ENCODE measurements around the gene PDE8A. TPM values are rescaled to one million over a fixed set of nuclear protein-coding genes. Genes with fewer than 3 reads are reported as not detected.
"Not testable (repeated sequence)": the region's sequence is repeated elsewhere in the genome, so short reads cannot be mapped to it uniquely, and the experiment has no call there.

The PDE8A gene
- total RNA-seq, 4 donors from 2014 or later, result 14.0 to 28.6 (median 22.2) TPM

DNA sequence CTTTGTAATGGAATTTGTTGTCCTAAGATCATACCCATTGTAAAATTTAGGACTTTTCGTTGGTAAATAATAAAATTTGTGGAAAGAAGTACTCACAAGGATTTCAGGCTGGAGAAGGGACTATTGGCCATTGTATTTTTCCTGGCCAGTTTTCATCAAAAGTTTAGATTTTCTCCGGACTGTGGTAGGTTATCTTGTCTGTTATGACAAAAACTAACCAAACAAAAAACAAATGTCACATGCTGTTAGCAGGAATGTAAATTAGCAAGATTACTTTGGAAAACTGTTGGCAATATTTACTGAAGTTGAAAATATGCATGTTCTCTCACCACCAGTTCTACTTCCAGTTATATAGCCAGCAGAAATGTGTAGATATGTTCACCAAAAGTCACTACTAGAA lies 27.8 kb downstream of the PDE8A start:
- Histone ChIP-seq H3K4me3 (no peak overlapping the region), H3K27me3 (no peaks in the 10 kb centered on the region), H3K9me3 (no peaks in the 10 kb centered on the region), H3K4me1 (peaks cover 0 to 46% (median 25%) of the 10 kb centered on the region in 3 donors), H3K27ac (no peak overlapping the region), H3K36me3 (no peaks in the 10 kb centered on the region)
- intact Hi-C loops (cut with DNase I), result no loop called here
- TF ChIP-seq POLR2A (IDR thresholded peaks at IDR 0.05), result no peak
- TF ChIP-seq, protein P1, sequence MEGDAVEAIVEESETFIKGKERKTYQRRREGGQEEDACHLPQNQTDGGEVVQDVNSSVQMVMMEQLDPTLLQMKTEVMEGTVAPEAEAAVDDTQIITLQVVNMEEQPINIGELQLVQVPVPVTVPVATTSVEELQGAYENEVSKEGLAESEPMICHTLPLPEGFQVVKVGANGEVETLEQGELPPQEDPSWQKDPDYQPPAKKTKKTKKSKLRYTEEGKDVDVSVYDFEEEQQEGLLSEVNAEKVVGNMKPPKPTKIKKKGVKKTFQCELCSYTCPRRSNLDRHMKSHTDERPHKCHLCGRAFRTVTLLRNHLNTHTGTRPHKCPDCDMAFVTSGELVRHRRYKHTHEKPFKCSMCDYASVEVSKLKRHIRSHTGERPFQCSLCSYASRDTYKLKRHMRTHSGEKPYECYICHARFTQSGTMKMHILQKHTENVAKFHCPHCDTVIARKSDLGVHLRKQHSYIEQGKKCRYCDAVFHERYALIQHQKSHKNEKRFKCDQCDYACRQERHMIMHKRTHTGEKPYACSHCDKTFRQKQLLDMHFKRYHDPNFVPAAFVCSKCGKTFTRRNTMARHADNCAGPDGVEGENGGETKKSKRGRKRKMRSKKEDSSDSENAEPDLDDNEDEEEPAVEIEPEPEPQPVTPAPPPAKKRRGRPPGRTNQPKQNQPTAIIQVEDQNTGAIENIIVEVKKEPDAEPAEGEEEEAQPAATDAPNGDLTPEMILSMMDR (IDR thresholded peaks at IDR 0.05), result no peak
- DNase-seq, result no peak
- WGBS, 2 donors, result 69 to 74% methylated on average over 2 of the region's 2 CpGs

DNA sequence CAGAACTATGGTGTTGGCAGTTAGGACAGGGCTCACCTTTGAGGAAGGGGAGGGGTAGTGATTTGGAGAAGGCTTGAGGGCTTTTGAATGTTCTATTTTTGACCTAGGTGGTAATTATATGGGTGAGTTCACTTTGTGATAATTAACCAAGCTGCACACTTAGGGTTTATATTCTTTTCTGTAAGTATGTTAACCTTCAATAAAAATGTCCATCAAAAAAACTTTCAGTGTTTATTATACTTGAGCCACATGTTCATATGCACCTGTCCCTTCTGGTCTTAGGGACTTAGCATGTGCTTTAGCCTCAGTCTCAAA lies 28.4 kb downstream of the PDE8A start:
- Histone ChIP-seq H3K4me3 (no peak overlapping the region), H3K27me3 (no peaks in the 10 kb centered on the region), H3K4me1 (peaks cover 0 to 46% (median 25%) of the 10 kb centered on the region in 3 donors), H3K36me3 (no peaks in the 10 kb centered on the region), H3K27ac (peak overlapping the region in 3 of 4 donors; percentile 11 to 67 (median 26)), H3K9me3 (no peaks in the 10 kb centered on the region)
- no peak for TF ChIP-seq POLR2A (IDR thresholded peaks at IDR 0.05)
- TF ChIP-seq, protein P1 (IDR thresholded peaks at IDR 0.05), result no peak
- intact Hi-C loops (cut with DNase I), result no loop called here
- no peak for DNase-seq

DNA sequence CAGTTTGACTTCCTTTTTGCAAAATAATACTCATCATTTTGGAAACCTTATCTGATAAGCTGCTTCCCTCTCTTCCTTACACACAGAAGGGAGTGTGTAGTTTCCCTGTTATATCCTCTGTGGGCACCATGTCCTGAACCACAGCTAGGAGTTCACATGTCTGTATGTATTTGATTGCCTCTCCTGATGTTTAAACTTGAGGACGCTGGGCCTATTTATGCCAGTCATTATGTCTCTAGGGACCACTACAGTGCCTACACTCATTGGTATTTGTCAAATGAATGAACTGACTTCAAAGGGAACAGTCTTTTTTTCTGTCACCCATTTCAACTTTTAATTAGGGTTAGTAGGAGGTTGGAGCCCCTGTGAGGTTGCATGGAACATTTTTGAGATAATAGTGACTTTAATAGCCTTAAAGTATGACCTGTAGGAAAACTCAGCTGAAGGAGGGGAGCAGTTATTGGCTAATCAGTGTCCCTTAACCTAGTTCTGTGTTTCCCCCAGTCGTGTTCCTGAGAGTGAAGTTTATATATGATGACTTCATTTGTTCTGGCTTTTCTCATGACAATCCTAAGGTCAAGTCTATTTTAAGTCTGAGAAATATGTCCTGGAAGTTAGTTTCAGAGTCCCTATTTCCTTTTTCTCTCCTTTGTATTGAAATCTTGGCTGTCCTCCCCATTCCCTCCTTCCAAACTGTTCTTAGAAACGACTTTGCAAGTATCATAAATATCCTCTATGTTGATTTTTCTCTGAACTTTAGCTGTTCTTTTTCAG lies 28.9 kb downstream of the PDE8A start:
- H3K36me3 ChIP-seq, result no peaks in the 10 kb centered on the region
- H3K4me1 ChIP-seq, result peaks cover 0 to 46% (median 23%) of the 10 kb centered on the region in 3 donors
- TF ChIP-seq, protein P1 (IDR thresholded peaks at IDR 0.05), result peak in 1 of 6 experiments; percentile 53
- no peak for TF ChIP-seq POLR2A (IDR thresholded peaks at IDR 0.05)
- no peaks in the 10 kb centered on the region for H3K27me3 ChIP-seq
- intact Hi-C loops (cut with DNase I), result no loop called here
- WGBS, 2 donors, result 9 to 30% methylated on average over 3 of the region's 3 CpGs
- no peak overlapping the region for H3K4me3 ChIP-seq
- no peak for DNase-seq
- H3K27ac ChIP-seq, result peak overlapping the region in 3 of 4 donors; percentile 11 to 67 (median 26)
- H3K9me3 ChIP-seq, result no peaks in the 10 kb centered on the region

DNA sequence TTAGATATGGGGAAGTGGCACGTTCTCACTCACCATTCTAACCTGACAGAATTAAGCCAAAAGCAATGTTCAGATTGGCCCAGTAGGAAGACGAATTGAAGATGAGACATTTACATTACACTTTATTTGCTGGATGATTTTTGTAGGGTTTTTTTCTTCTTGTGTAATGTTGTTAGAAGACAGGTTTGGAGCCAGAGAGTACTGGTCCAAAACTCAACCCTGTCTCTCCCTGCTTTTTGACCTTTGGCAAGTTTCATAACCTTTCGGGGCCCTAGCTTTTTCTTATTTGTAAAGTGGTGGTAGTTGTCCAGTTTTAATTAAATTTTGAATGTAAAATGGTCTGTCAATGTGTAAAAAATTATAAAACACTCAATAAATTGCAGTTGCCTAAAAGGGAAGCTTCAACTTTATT lies 29.5 kb downstream of the PDE8A start:
- Histone ChIP-seq H3K36me3 (no peaks in the 10 kb centered on the region), H3K4me3 (no peak overlapping the region), H3K9me3 (no peaks in the 10 kb centered on the region), H3K27ac (peak overlapping the region in 3 of 4 donors; percentile 11 to 67 (median 26)), H3K27me3 (no peaks in the 10 kb centered on the region), H3K4me1 (peaks cover 0 to 46% (median 21%) of the 10 kb centered on the region in 3 donors)
- no peak for DNase-seq
- 28 to 44% methylated on average over 3 of the region's 3 CpGs for WGBS, 2 donors
- no peak for TF ChIP-seq POLR2A (IDR thresholded peaks at IDR 0.05)
- TF ChIP-seq, protein P1 (IDR thresholded peaks at IDR 0.05), result no peak
- intact Hi-C loops (cut with DNase I), result no loop called here

DNA sequence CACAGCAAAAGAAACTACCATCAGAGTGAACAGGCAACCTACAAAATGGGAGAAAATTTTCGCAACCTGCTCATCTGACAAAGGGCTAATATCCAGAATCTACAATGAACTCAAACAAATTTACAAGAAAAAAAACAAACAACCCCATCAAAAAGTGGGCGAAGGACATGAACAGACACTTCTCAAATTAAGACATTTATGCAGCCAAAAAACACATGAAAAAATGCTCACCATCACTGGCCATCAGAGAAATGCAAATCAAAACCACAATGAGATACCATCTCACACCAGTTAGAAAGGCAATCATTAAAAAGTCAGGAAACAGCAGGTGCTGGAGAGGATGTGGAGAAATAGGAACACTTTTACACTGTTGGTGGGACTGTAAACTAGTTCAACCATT lies 30.1 kb downstream of the PDE8A start:
- H3K4me1 ChIP-seq, result peaks cover 0 to 46% (median 21%) of the 10 kb centered on the region in 3 donors
- DNase-seq; H3K9me3 ChIP-seq; H3K27me3 ChIP-seq; H3K27ac ChIP-seq; H3K4me3 ChIP-seq; intact Hi-C loops (cut with DNase I); H3K36me3 ChIP-seq: not testable (repeated sequence)
- 92 to 100% methylated on average over 1 to 2 of the region's 2 CpGs for WGBS, 2 donors
